Activated naive CD4-positive, alpha-beta T cell treated with anti-CD3 and anti-CD28 coated beads, Interleukin-2, amount 50 U/mL, for 72 hours (primary cell): ENCODE results near the gene PCDH7. TPM values are rescaled to one million over a fixed set of nuclear protein-coding genes. Genes with fewer than 3 reads are reported as not detected.

ENCODE experiments used
- ATAC-seq, 2 donors: fragments of 150-1000 bp; cut with Tn5 transposase; 2 replicates each; pipeline ENCODE4 v1.10.0; 2021; ENCODE audit warnings: mild to moderate bottlenecking in 2 of 2, moderate library complexity in 2 of 2
- DNase-seq, 2 donors: peaks; one replicate each; pipeline ENCODE4 v3.0.0; 2021 to 2022; ENCODE audit warnings: low spot score in 2 of 2
- H3K27ac Mint-ChIP-seq, 2 donors: one replicate each; pipeline ENCODE4 v1.8.0; 2022; ENCODE audit warnings: mild to moderate bottlenecking in 2 of 2, mixed read lengths in 2 of 2
- H3K36me3 Mint-ChIP-seq, 2 donors: one replicate each; pipeline ENCODE4 v1.8.0; 2022; ENCODE audit warnings: mixed read lengths in 2 of 2
- H3K9me3 Mint-ChIP-seq, 2 donors: one replicate each; pipeline ENCODE4 v1.8.0; 2022; ENCODE audit warnings: mixed read lengths in 2 of 2
- total RNA-seq, 2 donors: library from RNA; stranded (reverse); gene quantifications; one replicate each; pipeline ENCODE4 v1.2.3, GENCODE V29; 2022

The PCDH7 gene
- total RNA-seq = not detected

- Mint-ChIP-seq H3K27ac (peak within 1 kb of the TSS in 1 of 2 donors; percentile 93), H3K9me3 (no peaks in the 10 kb centered on the region), H3K36me3 (peaks cover 19 to 44% of the 10 kb centered on the region in 2 donors)
- peak in 1 of 2 donors; percentile 15 for DNase-seq
- peak in 1 of 2 donors; percentile 61 for ATAC-seq
Observed at GRCh38 chr4:30720021-30720660, at the start of gene PCDH7. PCDH7 (plus strand) TSS chr4:30720369; CDS start chr4:30721423, 1,054 bp downstream.

- Mint-ChIP-seq H3K9me3 (peaks cover 14 to 15% of the 10 kb centered on the region in 2 donors), H3K27ac (no peak overlapping the region), H3K36me3 (peaks cover 0 to 7% of the 10 kb centered on the region in 2 donors)
- ATAC-seq (no peak), DNase-seq (no peak)
Observed at GRCh38 chr4:30671926-30672448, 48.2 kb upstream of the PCDH7 start.

GRCh38 chr4:30696191-30696590, 24.0 kb upstream of the PCDH7 start:
- Mint-ChIP-seq H3K9me3 (peaks cover 5 to 10% of the 10 kb centered on the region in 2 donors), H3K27ac (no peak overlapping the region), H3K36me3 (no peaks in the 10 kb centered on the region)
- no peak for ATAC-seq
- DNase-seq = no peak

- Mint-ChIP-seq H3K36me3 (peaks cover 14 to 31% of the 10 kb centered on the region in 2 donors), H3K27ac (no peak overlapping the region), H3K9me3 (peaks cover 18 to 19% of the 10 kb centered on the region in 2 donors)
- ATAC-seq (no peak), DNase-seq (no peak)
Observed at GRCh38 chr4:30714408-30715031, 5.6 kb upstream of the PCDH7 start.

- DNase-seq (no peak), ATAC-seq (no peak)
- peaks cover 5 to 6% of the 10 kb centered on the region in 2 donors for H3K9me3 Mint-ChIP-seq
- H3K27ac Mint-ChIP-seq = no peak overlapping the region
- H3K36me3 Mint-ChIP-seq = peaks cover 19 to 25% of the 10 kb centered on the region in 2 donors
Observed at GRCh38 chr4:30716158-30716557, 4.0 kb upstream of the PCDH7 start.

GRCh38 chr4:30716681-30717207, 3.4 kb upstream of the PCDH7 start:
- peaks cover 1 to 3% of the 10 kb centered on the region in 2 donors for H3K9me3 Mint-ChIP-seq
- H3K27ac Mint-ChIP-seq = no peak overlapping the region
- peaks cover 19 to 25% of the 10 kb centered on the region in 2 donors for H3K36me3 Mint-ChIP-seq
- peak in 1 of 2 donors; percentile 50 for ATAC-seq
- DNase-seq = no peak

- H3K9me3 Mint-ChIP-seq = no peaks in the 10 kb centered on the region
- peak in 1 of 2 donors; percentile 54 for ATAC-seq
- peak overlapping the region in 1 of 2 donors; percentile 36 for H3K27ac Mint-ChIP-seq
- H3K36me3 Mint-ChIP-seq = peaks cover 19 to 27% of the 10 kb centered on the region in 2 donors
- peak in 1 of 2 donors; percentile 10 for DNase-seq
Observed at GRCh38 chr4:30717208-30718020, 2.8 kb upstream of the PCDH7 start.

GRCh38 chr4:30718021-30718542, 2.1 kb upstream of the PCDH7 start:
- Mint-ChIP-seq H3K36me3 (peaks cover 19 to 33% of the 10 kb centered on the region in 2 donors), H3K9me3 (no peaks in the 10 kb centered on the region), H3K27ac (peak overlapping the region in 1 of 2 donors; percentile 84)
- no peak for ATAC-seq
- no peak for DNase-seq

- ATAC-seq = no peak
- H3K9me3 Mint-ChIP-seq = no peaks in the 10 kb centered on the region
- peaks cover 19 to 41% of the 10 kb centered on the region in 2 donors for H3K36me3 Mint-ChIP-seq
- peak overlapping the region in 1 of 2 donors; percentile 79 for H3K27ac Mint-ChIP-seq
- no peak for DNase-seq
Observed at GRCh38 chr4:30718641-30719453, 1.3 kb upstream of the PCDH7 start.

- DNase-seq (peak in 1 of 2 donors; percentile 4), ATAC-seq (no peak)
- Mint-ChIP-seq H3K27ac (no peak overlapping the region), H3K36me3 (peaks cover 19 to 44% of the 10 kb centered on the region in 2 donors), H3K9me3 (no peaks in the 10 kb centered on the region)
Observed at GRCh38 chr4:30719454-30720020, 632 bp upstream of the PCDH7 start.

- DNase-seq (no peak), ATAC-seq (peak in 1 of 2 donors; percentile 4)
- H3K27ac Mint-ChIP-seq = peak overlapping the region in 1 of 2 donors; percentile 93
Observed at GRCh38 chr4:30720661-30721184, 554 bp downstream of the PCDH7 start.

GRCh38 chr4:30721185-30722091, 1.3 kb downstream of the PCDH7 start:
- Mint-ChIP-seq H3K36me3 (peaks cover 19 to 44% of the 10 kb centered on the region in 2 donors), H3K9me3 (no peaks in the 10 kb centered on the region), H3K27ac (peak overlapping the region in 1 of 2 donors; percentile 93)
- DNase-seq (peak in 1 of 2 donors; percentile 6), ATAC-seq (no peak)

More at GRCh38 chr4:30720661-30721184, 554 bp downstream of the PCDH7 start:
- no peaks in the 10 kb centered on the region for H3K9me3 Mint-ChIP-seq
- H3K36me3 Mint-ChIP-seq = peaks cover 19 to 44% of the 10 kb centered on the region in 2 donors

- Mint-ChIP-seq H3K27ac (no peak overlapping the region), H3K9me3 (no peaks in the 10 kb centered on the region), H3K36me3 (peaks cover 19 to 44% of the 10 kb centered on the region in 2 donors)
- ATAC-seq = no peak
- DNase-seq = no peak
Observed at GRCh38 chr4:30722092-30722358, 1.9 kb downstream of the PCDH7 start.
